Measurements from ENCODE around the gene FOXL3.

- no peak for TF ChIP-seq CTCF (IDR thresholded peaks at IDR 0.05; ENCODE audit: borderline replicate concordance, extremely low read depth, low read length, poor library complexity, severe bottlenecking)
- TF ChIP-seq EZH2 (IDR thresholded peaks at IDR 0.05; ENCODE audit: borderline replicate concordance, low read depth, low read length, severe bottlenecking) = no peak
These were observed 35.5 kb upstream of the FOXL3 start for GRCh38 chr7:254337-255037.
